Body of pancreas (tissue), 4 donors: ENCODE results near the gene PRKAA1. TPM values are rescaled to one million over a fixed set of nuclear protein-coding genes. Genes with fewer than 3 reads are reported as not detected.

Experiments
- ATAC-seq: fragments of 150-250 bp; one replicate; pipeline ENCODE4 v1.9.1; 2016
- DNase-seq, 4 donors: peaks; one replicate each; pipeline ENCODE4 v3.0.0-alpha.2; 2019
- H3K27ac ChIP-seq, 4 donors: fragments of 200-600 bp; sonication (generic); 1 replicate in 3 of 4; 2 replicates in 1 of 4; pipeline versions ENCODE4 v1.5.1 to v1.6.1; 2016 to 2019; ENCODE audit warnings: mild to moderate bottlenecking in 1 of 4, mixed read lengths in 1 of 4, moderate library complexity in 1 of 4
- H3K27me3 ChIP-seq, 2 donors: fragments of 200-600 bp; sonication (generic); one replicate each; pipeline ENCODE4 v1.6.0; 2016; ENCODE audit warnings: mild to moderate bottlenecking in 1 of 2
- H3K36me3 ChIP-seq, 2 donors: fragments of 200-600 bp; sonication (generic); replicated peaks in 1 of 2; 2 replicates each; pipeline ENCODE4 v1.5.1; 2016; ENCODE audit warnings: low read depth in 2 of 2; ENCODE audit not compliant: insufficient read depth in 1 of 2
- H3K4me1 ChIP-seq: fragments of 200-600 bp; sonication (generic); one replicate; pipeline ENCODE4 v1.6.0; 2016
- H3K4me3 ChIP-seq, 2 donors: fragments of 200-600 bp; sonication (generic); 1 replicate in 1 of 2; 2 replicates in 1 of 2; pipeline ENCODE4 v1.5.1; 2016 to 2019
- H3K9me3 ChIP-seq, 3 donors: fragments of 200-600 bp; sonication (generic); 1 replicate in 2 of 3; 2 replicates in 1 of 3; pipeline ENCODE4 v1.5.1; 2016
- CTCF ChIP-seq, 7 experiments: fragments of 450-650 bp in 4 of 7; fragments of 200-600 bp in 3 of 7; sonication (generic) in 3 of 7; IDR thresholded peaks; one replicate each; pipeline ENCODE4 v1.5.1; 2016 to 2019; ENCODE audit warnings: antibody characterized with exemption in 7 of 7
- POLR2A ChIP-seq, 3 donors: fragments of 450-650 bp; IDR thresholded peaks; one replicate each; pipeline ENCODE4 v1.6.1; 2016; ENCODE audit warnings: antibody characterized with exemption in 3 of 3, mild to moderate bottlenecking in 2 of 3
- WGBS, 2 donors: methylation state at CpG; one replicate each; pipeline ENCODE4 v1.1.5; 2017; 5-methylcytosine and 5-hydroxymethylcytosine counted together
- intact Hi-C: fragments of 100-400 bp; cut with DNase I; formaldehyde crosslinking; loops from one replicate; pipeline ENCODE4 v1.15.1; 2023
- total RNA-seq, 2 donors: library from RNA; depleted of rRNA; stranded (reverse); fragments of >200 nt; gene quantifications; one replicate each; pipeline ENCODE4 v1.1.0, GENCODE V29; 2016

Gene PRKAA1
- total RNA-seq, 2 donors from 2014 or later = 53.2 to 70.9 TPM

DNA sequence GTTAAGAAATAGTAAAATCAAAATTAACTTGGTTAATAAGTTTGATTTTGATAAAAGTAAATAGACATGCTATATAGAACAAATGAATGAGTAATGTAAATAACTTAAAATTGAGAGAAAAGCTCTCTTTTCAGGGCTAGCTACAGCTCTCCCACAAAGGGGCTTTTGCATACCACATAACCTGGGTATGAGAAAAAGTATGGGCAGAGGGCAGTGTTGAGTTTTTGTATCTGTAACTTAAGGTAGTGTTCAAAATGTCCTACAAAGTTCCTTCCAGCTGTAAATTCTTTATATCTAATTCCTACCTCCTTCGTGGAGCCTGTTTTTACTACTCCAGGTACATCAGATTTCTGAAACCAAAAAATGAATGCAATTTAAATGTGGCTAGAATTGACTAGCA lies 23.6 kb downstream of the PRKAA1 start:
- Histone ChIP-seq H3K4me1 (peaks cover 16% of the 10 kb centered on the region), H3K27me3 (no peaks in the 10 kb centered on the region), H3K27ac (no peak overlapping the region), H3K9me3 (no peaks in the 10 kb centered on the region), H3K36me3 (peaks cover 0 to 14% of the 10 kb centered on the region in 2 donors), H3K4me3 (no peak overlapping the region)
- no peak for DNase-seq
- TF ChIP-seq POLR2A (IDR thresholded peaks at IDR 0.05) (no peak), CTCF (IDR thresholded peaks at IDR 0.05) (no peak)
- ATAC-seq = no peak
- 81 to 86% methylated on average over 1 of the region's 1 CpG for WGBS, 2 donors
- intact Hi-C loops = no loop called here

GRCh38 chr5:40770764-40771163 lies 27.4 kb downstream of the PRKAA1 start:
- no peak for TF ChIP-seq CTCF (IDR thresholded peaks at IDR 0.05)
- TF ChIP-seq POLR2A (IDR thresholded peaks at IDR 0.05) = no peak
- Histone ChIP-seq H3K36me3 (peaks cover 0 to 20% of the 10 kb centered on the region in 2 donors), H3K9me3 (no peaks in the 10 kb centered on the region), H3K4me3 (no peak overlapping the region), H3K4me1 (peaks cover 7% of the 10 kb centered on the region), H3K27me3 (no peaks in the 10 kb centered on the region), H3K27ac (no peak overlapping the region)
- DNase-seq (no peak), ATAC-seq (no peak)
- intact Hi-C loops = no loop called here
- WGBS, 2 donors = 93 to 98% methylated on average over 5 of the region's 5 CpGs

DNA sequence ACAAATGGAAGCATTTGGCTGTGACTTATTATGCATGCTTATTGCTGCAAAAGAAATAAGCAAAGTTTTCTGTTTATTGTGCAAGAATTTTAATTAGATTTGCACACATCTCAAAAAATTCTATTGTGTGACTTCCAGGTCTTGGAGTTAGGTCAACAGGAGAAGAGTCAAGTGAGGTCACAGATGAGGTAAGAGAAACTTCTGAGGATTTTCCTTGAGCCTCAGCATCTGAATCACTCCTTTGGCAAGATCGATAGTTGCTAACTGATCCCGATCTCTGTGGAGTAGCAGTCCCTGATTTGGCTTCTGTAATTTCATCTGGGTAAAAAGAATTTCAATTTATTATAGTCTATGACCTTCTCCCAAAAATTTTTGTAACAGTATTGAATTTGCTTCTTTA lies 35.5 kb downstream of the PRKAA1 start:
- WGBS, 2 donors = 92 to 94% methylated on average over 2 of the region's 2 CpGs
- H3K27me3 ChIP-seq = no peaks in the 10 kb centered on the region
- no peaks in the 10 kb centered on the region for H3K9me3 ChIP-seq
- H3K4me3 ChIP-seq = no peak overlapping the region
- H3K36me3 ChIP-seq = peaks cover 5 to 27% of the 10 kb centered on the region in 2 donors
- H3K27ac ChIP-seq = no peak overlapping the region
- ATAC-seq (no peak), DNase-seq (no peak)
- H3K4me1 ChIP-seq = no peaks in the 10 kb centered on the region
- TF ChIP-seq CTCF (IDR thresholded peaks at IDR 0.05) (no peak), POLR2A (IDR thresholded peaks at IDR 0.05) (no peak)
- intact Hi-C loops = no loop called here

DNA sequence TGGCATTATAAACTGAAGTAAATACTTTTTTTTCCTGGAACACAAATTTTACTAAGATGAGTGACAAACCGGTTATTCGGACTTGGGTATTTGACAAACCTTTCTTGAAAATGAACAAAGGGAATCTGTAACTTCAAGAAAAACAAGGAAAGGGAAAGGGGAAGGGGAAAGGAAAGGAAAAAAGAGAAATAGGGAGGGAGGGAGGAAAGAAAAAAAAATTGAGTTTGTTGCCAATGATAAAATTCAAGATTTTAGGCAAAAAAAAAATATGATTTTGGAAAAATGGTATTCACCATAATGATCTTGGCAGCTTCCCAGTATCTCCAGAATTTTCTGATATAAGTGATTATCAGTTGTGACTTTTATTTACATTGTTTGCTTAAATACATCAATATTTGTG lies 40.8 kb downstream of the PRKAA1 start:
- Histone ChIP-seq H3K4me3 (no peak overlapping the region), H3K4me1 (peaks cover 14% of the 10 kb centered on the region), H3K27me3 (no peaks in the 10 kb centered on the region), H3K9me3 (no peaks in the 10 kb centered on the region), H3K27ac (no peak overlapping the region), H3K36me3 (peaks cover 0 to 5% of the 10 kb centered on the region in 2 donors)
- intact Hi-C loops = no loop called here
- no peak for ATAC-seq
- DNase-seq = no peak
- no peak for TF ChIP-seq CTCF (IDR thresholded peaks at IDR 0.05)
- no peak for TF ChIP-seq POLR2A (IDR thresholded peaks at IDR 0.05)
- WGBS, 2 donors = 89 to 94% methylated on average over 2 of the region's 2 CpGs
